HG03025 (cell line): ENCODE data around the gene LCNL1.
"Not testable (repeated sequence)": the region's sequence is repeated elsewhere in the genome, so short reads cannot be mapped to it uniquely, and the experiment has no call there.

Experiments used
- ATAC-seq: cut with Tn5 transposase; IDR thresholded peaks from one replicate; pipeline ENCODE4 v1.9.1; 2021; ENCODE audit warnings: mild to moderate bottlenecking, moderate library complexity; ENCODE audit not compliant: unreplicated experiment, low FRiP score

Gene LCNL1

GRCh38 chr9:136990242-136990911 is 7.6 kb downstream of the LCNL1 start:
- no peak for ATAC-seq

- ATAC-seq = peak; percentile 69
Measured at GRCh38 chr9:136991993-136992818, 9.4 kb downstream of the LCNL1 start, which contains the start of gene PAXX. TSS of gene PAXX (plus strand) at chr9:136992422. CDS start at chr9:136992444, 22 bp downstream.

GRCh38 chr9:136992819-136993369 is 10.1 kb downstream of the LCNL1 start:
- no peak for ATAC-seq

GRCh38 chr9:136994180-136994887 is 11.5 kb downstream of the LCNL1 start:
- ATAC-seq = no peak

- ATAC-seq = no peak
Measured at GRCh38 chr9:136994888-136995230, 12.1 kb downstream of the LCNL1 start.

GRCh38 chr9:136995362-136995761 is 12.6 kb downstream of the LCNL1 start:
- no peak for ATAC-seq

- ATAC-seq = no peak
Measured at GRCh38 chr9:136995772-136996311, 13.0 kb downstream of the LCNL1 start.

- no peak for ATAC-seq
Measured at GRCh38 chr9:136996361-136997292, 13.8 kb downstream of the LCNL1 start, which contains the start of gene CLIC3. TSS of gene CLIC3 (minus strand) at chr9:136996568. CDS start at chr9:136996543, 25 bp downstream.

- no peak for ATAC-seq
Measured at GRCh38 chr9:136997371-136997770, 14.6 kb downstream of the LCNL1 start.

- ATAC-seq = no peak
Measured at GRCh38 chr9:136997830-136998234, 15.0 kb downstream of the LCNL1 start.

GRCh38 chr9:137000177-137000930 is 17.6 kb downstream of the LCNL1 start:
- ATAC-seq = peak; percentile 61

GRCh38 chr9:137001857-137002645 is 19.3 kb downstream of the LCNL1 start:
- no peak for ATAC-seq

- no peak for ATAC-seq
Measured at GRCh38 chr9:137002646-137003041, 19.9 kb downstream of the LCNL1 start.

GRCh38 chr9:137004285-137004684 is 21.5 kb downstream of the LCNL1 start:
- not testable (repeated sequence) for ATAC-seq

GRCh38 chr9:137006116-137007003 is 23.6 kb downstream of the LCNL1 start:
- no peak for ATAC-seq

GRCh38 chr9:137007108-137007815 is 24.5 kb downstream of the LCNL1 start:
- ATAC-seq = no peak
